Kidney epithelial cell (primary cell): Measurements from ENCODE around the gene MOCS3. TPM values are rescaled to one million over a fixed set of nuclear protein-coding genes. Genes with fewer than 3 reads are reported as not detected.

ENCODE experiments used
- DNase-seq: peaks from one replicate; pipeline ENCODE4 v3.0.0-alpha.2; 2010; ENCODE audit warnings: low read depth
- H3K27me3 ChIP-seq: 2 replicates; pipeline ENCODE4 v1.6.0; 2011; ENCODE audit warnings: low read length; ENCODE audit not compliant: control insufficient read depth, insufficient read depth
- H3K36me3 ChIP-seq: 2 replicates; pipeline ENCODE4 v1.5.1; 2011; ENCODE audit warnings: low read length; ENCODE audit not compliant: control insufficient read depth, insufficient read depth
- H3K4me3 ChIP-seq: 2 replicates; pipeline ENCODE4 v1.5.1; 2011; ENCODE audit warnings: low read depth, mild to moderate bottlenecking, control low read depth, low read length
- total RNA-seq: library from RNA; depleted of rRNA; stranded (reverse); fragments of >200 nt; gene quantifications from 2 replicates; pipeline ENCODE4 v1.2.3, GENCODE V29; 2015
- TF ChIP-seq, protein P1 (sequence below): IDR thresholded peaks from 2 replicates; pipeline ENCODE4 v1.5.1; 2011; ENCODE audit warnings: mild to moderate bottlenecking, moderate library complexity, low read length, control low read depth, inconsistent platforms; ENCODE audit not compliant: insufficient read depth, poor library complexity, severe bottlenecking

MOCS3 gene
- total RNA-seq, 1 donor from 2014 or later = 10.0 TPM

DNA sequence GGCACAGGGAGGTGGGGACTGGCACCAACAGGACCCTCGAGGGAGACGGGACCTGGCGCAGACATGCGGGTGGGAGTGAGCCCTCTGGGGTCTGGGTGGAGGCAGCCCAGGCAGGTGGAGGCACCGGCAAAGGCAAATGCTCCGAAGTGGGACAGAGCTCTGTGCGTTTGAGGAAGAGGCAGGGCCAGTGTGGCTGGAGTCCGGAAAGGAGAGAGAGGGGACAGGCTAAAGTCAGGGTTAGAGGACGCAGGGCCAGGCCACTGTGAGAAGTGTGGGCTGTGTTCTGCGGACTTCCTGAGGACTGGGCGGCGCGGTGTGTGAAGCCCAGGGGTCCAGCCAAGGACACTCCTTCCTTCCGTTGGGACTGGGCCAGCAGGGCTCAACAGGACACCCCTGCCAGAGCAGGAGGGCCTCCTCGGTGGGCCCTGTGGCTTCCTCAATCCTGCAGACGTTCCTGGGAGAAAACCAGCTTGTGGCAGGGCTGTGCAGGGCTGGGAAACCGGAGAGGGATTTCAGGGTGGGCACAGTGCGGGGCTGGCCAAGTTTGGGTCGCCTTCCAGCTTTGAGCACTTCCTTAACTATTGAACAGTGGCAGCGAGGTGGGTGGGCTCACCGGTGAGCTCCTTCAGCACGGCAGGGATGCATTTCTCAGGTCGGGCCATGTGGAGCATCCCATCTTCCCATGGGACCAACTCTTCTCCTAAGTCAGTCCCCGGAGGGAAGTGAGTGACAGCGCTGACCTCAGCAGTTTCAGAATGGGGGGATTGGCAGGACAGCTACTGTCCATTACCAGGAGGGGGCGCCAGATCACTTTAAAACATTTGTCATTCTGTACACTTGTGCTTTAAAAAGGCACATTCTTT, 22.5 kb downstream of the MOCS3 start:
- TF ChIP-seq, protein P1, sequence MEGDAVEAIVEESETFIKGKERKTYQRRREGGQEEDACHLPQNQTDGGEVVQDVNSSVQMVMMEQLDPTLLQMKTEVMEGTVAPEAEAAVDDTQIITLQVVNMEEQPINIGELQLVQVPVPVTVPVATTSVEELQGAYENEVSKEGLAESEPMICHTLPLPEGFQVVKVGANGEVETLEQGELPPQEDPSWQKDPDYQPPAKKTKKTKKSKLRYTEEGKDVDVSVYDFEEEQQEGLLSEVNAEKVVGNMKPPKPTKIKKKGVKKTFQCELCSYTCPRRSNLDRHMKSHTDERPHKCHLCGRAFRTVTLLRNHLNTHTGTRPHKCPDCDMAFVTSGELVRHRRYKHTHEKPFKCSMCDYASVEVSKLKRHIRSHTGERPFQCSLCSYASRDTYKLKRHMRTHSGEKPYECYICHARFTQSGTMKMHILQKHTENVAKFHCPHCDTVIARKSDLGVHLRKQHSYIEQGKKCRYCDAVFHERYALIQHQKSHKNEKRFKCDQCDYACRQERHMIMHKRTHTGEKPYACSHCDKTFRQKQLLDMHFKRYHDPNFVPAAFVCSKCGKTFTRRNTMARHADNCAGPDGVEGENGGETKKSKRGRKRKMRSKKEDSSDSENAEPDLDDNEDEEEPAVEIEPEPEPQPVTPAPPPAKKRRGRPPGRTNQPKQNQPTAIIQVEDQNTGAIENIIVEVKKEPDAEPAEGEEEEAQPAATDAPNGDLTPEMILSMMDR = peak; percentile 77
- no peak overlapping the region for H3K4me3 ChIP-seq
- no peaks in the 10 kb centered on the region for H3K27me3 ChIP-seq
- H3K36me3 ChIP-seq = no peaks in the 10 kb centered on the region
- no peak for DNase-seq

- H3K27me3 ChIP-seq = no peaks in the 10 kb centered on the region
- DNase-seq = no peak
- H3K4me3 ChIP-seq = no peak overlapping the region
- TF ChIP-seq, protein P1 = no peak
- no peaks in the 10 kb centered on the region for H3K36me3 ChIP-seq
These were observed 23.1 kb downstream of the MOCS3 start for GRCh38 chr20:50981714-50982048.

DNA sequence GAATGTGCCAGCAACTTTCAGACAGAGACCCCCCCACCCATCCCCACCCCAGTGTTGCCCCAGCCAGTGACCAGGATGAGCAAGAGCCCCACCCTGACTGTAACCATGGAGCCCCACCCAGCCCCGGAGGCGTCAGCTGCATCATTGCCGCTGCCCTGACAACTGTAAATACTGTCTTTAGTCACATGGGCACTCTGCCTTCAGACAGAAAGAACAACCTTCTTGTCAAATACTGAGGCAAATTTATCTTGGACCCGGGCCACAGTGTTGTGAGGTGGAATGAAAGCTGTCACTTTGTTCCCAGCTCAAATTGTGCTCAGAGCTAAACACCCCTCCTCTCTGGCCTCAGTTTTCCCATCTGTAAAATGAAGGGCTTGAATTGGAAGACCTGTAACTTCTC, 23.7 kb downstream of the MOCS3 start:
- no peak for DNase-seq
- no peaks in the 10 kb centered on the region for H3K36me3 ChIP-seq
- TF ChIP-seq, protein P1 = no peak
- H3K4me3 ChIP-seq = no peak overlapping the region
- H3K27me3 ChIP-seq = no peaks in the 10 kb centered on the region

GRCh38 chr20:50983321-50983720, 24.7 kb downstream of the MOCS3 start:
- Histone ChIP-seq H3K27me3 (no peaks in the 10 kb centered on the region), H3K4me3 (no peak overlapping the region), H3K36me3 (no peaks in the 10 kb centered on the region)
- DNase-seq = no peak
- TF ChIP-seq, protein P1 = no peak

DNA sequence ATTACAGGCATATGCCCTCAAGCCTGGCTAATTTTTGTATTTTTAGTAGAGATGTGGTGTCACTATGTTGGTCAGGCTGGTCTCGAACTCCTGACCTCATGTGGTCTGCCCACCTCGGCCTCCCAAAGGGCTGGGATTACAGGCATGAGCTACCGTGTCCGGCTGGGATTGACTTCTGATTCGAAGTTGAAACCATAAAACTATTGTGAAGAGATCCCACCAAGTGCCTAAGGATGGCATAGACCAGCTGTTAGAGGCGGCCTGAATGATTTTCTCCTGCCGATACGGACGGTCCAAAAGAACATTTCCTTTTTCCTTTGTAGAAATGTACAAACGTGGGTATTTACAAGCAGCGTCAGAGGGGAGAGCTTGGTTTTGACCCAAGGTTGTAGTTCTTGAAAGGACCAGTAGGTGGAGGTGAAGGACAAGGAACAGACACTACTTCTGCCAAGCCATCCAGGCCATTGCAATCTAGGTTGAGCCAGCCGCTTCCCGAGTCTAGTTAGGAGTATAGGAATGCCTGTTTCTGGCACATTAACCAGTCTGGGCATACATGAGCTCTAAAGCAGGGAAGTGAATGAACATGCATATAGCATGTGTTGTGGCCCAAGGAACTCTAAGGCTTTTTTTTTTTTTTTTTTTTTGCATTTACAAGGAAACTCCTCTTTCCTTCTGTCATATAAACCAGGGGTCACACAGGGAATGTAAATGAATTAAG, 29.0 kb downstream of the MOCS3 start:
- DNase-seq = no peak
- TF ChIP-seq, protein P1 = peak; percentile 76
- Histone ChIP-seq H3K4me3 (no peak overlapping the region), H3K27me3 (no peaks in the 10 kb centered on the region), H3K36me3 (no peaks in the 10 kb centered on the region)
